ENCODE measurements around the gene CDYL2.

DNA sequence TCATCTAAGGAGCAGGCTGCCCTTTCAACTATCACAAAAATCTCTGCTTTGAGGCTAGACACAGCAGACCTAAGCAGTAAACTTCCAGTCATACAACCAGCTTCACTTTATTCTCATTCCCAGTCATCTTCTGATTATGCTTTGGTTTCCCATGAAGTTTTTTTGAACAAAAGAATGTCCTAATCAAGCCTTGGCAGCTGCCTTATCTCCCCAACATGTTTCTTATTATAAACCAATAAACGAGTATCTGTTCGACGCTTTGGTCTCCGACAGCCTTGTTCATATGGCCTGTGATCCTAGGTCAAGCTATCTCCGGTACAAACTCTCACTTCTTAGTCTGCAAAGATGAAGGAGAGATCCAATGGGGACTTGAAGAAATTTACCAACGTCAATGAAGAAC lies 47.4 kb upstream of the CDYL2 start:
- TF ChIP-seq, protein P1, sequence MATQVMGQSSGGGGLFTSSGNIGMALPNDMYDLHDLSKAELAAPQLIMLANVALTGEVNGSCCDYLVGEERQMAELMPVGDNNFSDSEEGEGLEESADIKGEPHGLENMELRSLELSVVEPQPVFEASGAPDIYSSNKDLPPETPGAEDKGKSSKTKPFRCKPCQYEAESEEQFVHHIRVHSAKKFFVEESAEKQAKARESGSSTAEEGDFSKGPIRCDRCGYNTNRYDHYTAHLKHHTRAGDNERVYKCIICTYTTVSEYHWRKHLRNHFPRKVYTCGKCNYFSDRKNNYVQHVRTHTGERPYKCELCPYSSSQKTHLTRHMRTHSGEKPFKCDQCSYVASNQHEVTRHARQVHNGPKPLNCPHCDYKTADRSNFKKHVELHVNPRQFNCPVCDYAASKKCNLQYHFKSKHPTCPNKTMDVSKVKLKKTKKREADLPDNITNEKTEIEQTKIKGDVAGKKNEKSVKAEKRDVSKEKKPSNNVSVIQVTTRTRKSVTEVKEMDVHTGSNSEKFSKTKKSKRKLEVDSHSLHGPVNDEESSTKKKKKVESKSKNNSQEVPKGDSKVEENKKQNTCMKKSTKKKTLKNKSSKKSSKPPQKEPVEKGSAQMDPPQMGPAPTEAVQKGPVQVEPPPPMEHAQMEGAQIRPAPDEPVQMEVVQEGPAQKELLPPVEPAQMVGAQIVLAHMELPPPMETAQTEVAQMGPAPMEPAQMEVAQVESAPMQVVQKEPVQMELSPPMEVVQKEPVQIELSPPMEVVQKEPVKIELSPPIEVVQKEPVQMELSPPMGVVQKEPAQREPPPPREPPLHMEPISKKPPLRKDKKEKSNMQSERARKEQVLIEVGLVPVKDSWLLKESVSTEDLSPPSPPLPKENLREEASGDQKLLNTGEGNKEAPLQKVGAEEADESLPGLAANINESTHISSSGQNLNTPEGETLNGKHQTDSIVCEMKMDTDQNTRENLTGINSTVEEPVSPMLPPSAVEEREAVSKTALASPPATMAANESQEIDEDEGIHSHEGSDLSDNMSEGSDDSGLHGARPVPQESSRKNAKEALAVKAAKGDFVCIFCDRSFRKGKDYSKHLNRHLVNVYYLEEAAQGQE (IDR thresholded peaks at IDR 0.05; ENCODE audit: low read depth, low read length) = no peak
- TF ChIP-seq, protein P2, sequence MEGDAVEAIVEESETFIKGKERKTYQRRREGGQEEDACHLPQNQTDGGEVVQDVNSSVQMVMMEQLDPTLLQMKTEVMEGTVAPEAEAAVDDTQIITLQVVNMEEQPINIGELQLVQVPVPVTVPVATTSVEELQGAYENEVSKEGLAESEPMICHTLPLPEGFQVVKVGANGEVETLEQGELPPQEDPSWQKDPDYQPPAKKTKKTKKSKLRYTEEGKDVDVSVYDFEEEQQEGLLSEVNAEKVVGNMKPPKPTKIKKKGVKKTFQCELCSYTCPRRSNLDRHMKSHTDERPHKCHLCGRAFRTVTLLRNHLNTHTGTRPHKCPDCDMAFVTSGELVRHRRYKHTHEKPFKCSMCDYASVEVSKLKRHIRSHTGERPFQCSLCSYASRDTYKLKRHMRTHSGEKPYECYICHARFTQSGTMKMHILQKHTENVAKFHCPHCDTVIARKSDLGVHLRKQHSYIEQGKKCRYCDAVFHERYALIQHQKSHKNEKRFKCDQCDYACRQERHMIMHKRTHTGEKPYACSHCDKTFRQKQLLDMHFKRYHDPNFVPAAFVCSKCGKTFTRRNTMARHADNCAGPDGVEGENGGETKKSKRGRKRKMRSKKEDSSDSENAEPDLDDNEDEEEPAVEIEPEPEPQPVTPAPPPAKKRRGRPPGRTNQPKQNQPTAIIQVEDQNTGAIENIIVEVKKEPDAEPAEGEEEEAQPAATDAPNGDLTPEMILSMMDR (IDR thresholded peaks at IDR 0.05) = no peak
